ENCODE measurements around the gene GDF2. TPM values are rescaled to one million over a fixed set of nuclear protein-coding genes. Genes with fewer than 3 reads are reported as not detected.

GDF2 gene
- total RNA-seq, 2 donors from 2014 or later: not detected

DNA sequence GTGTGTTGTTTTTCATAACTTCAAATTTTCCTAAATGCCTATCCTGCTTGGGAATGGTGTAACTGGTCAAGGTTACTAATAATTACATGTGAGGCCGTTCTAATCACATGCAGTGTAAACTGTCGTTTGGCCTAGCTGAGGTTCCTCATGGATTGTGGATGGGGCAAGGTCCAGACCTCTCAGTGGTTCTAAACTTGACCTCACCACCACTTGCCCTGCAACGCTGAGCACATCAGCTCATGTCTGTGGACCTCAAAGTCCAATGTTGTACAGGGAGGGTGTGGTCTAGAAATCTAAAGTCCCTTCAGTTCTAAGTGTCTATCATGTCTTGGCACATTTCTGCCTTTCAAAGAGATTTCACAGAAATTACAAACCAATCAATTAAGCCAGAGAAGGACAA, 41.5 kb downstream of the GDF2 start:
- H3K9ac ChIP-seq (ENCODE audit: low read depth in 2 of 2, low read length in 2 of 2): no peak overlapping the region
- H3K4me1 ChIP-seq: no peaks in the 10 kb centered on the region
- DNase-seq: no peak
- H3K4me3 ChIP-seq: no peak overlapping the region
- intact Hi-C loops (cut with DNase I): no loop called here
- TF ChIP-seq, protein P1, sequence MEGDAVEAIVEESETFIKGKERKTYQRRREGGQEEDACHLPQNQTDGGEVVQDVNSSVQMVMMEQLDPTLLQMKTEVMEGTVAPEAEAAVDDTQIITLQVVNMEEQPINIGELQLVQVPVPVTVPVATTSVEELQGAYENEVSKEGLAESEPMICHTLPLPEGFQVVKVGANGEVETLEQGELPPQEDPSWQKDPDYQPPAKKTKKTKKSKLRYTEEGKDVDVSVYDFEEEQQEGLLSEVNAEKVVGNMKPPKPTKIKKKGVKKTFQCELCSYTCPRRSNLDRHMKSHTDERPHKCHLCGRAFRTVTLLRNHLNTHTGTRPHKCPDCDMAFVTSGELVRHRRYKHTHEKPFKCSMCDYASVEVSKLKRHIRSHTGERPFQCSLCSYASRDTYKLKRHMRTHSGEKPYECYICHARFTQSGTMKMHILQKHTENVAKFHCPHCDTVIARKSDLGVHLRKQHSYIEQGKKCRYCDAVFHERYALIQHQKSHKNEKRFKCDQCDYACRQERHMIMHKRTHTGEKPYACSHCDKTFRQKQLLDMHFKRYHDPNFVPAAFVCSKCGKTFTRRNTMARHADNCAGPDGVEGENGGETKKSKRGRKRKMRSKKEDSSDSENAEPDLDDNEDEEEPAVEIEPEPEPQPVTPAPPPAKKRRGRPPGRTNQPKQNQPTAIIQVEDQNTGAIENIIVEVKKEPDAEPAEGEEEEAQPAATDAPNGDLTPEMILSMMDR (IDR thresholded peaks at IDR 0.05): no peak
- H3K27me3 ChIP-seq: no peaks in the 10 kb centered on the region
- H3K9me3 ChIP-seq: no peaks in the 10 kb centered on the region
- H3K27ac ChIP-seq: no peak overlapping the region
- no peaks in the 10 kb centered on the region for H3K36me3 ChIP-seq

DNA sequence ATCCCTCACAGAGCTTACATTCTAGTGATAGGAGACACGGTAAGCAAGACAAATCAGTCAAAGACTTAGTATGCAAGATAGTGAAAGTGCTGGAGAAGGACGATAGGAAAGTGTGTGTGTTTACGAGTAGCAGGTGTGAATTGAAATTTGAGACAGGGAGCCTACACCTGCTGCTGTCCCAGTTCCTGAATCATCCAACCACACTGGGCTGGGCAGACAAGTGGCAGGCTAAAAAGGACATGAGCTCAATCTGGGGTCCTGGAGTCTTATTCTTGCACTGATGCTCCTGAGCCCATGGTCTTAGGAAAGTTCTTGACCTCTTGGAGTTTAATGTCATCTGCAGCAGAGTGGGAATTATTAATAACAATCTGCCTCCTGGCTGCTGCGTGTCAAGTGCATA, 42.1 kb downstream of the GDF2 start:
- Histone ChIP-seq H3K36me3 (no peaks in the 10 kb centered on the region), H3K27me3 (no peaks in the 10 kb centered on the region), H3K27ac (no peak overlapping the region), H3K9ac (ENCODE audit: low read depth in 2 of 2, low read length in 2 of 2) (no peak overlapping the region), H3K4me1 (no peaks in the 10 kb centered on the region), H3K4me3 (no peak overlapping the region), H3K9me3 (no peaks in the 10 kb centered on the region)
- DNase-seq: no peak
- intact Hi-C loops (cut with DNase I): no loop called here
- TF ChIP-seq, protein P1 (IDR thresholded peaks at IDR 0.05): no peak

DNA sequence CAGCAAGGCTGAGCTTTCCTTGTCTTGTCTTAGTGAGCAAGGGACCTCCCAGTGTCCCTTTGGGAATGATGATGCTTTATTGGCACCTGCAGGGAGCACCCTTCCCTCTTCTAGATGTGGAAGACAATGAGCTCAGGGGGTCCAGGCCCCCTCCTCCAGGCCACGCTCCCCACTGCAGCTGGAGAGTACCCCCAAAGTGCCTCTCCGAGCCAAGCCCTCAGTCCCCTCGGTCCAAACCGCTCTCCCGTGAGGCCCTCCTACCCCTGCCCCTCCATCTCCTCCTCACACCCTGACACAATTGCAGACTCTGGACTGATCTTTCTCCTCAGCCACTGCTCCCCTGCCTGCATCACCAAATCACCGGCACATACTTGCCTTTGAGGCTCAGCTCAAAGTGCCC, 42.7 kb downstream of the GDF2 start:
- TF ChIP-seq, protein P1 (IDR thresholded peaks at IDR 0.05): no peak
- DNase-seq: no peak

DNA sequence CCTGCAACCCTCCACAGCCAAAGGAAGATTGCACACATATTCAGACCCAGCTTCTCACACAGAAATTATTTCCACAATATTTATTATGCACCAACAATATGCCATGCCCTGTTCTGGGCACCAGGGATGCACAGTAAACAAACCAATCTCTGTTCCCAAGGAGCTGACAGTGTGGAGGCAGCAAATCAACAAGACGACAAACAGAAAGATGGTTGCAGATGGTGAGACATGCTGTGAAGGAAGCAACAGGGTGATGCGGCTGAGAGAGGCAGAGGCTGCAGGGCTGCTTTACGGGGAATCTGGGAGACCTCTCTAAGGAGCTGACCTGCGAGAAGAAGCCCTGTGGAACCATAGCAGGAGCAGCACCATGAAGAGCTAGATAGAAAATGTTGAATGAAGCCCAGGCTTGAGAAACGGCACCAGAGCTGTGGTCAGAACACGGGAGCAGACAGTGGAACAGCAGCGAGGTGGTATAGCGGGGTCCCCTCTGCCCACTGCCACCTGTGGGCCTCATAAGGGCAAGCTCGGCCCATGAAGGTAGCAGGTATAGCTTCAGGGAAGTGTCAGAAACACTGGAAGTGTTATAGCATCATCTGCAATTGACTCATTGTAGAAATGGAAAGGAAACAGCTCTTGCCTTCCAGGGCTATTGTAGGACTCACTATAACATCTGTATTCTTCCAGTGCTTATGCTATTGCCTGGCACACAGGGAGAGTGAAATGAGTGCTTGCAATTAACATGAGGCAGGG, 43.4 kb downstream of the GDF2 start:
- TF ChIP-seq, protein P1 (IDR thresholded peaks at IDR 0.05): no peak
- Histone ChIP-seq H3K4me1 (no peaks in the 10 kb centered on the region), H3K9ac (ENCODE audit: low read depth in 2 of 2, low read length in 2 of 2) (no peak overlapping the region), H3K27me3 (no peaks in the 10 kb centered on the region), H3K27ac (no peak overlapping the region), H3K4me3 (no peak overlapping the region), H3K36me3 (no peaks in the 10 kb centered on the region), H3K9me3 (no peaks in the 10 kb centered on the region)
- DNase-seq: no peak
- intact Hi-C loops (cut with DNase I): no loop called here

More for the DNA sequence above, 42.7 kb downstream of the GDF2 start:
- no peaks in the 10 kb centered on the region for H3K36me3 ChIP-seq
- no peak overlapping the region for H3K27ac ChIP-seq
- no peaks in the 10 kb centered on the region for H3K27me3 ChIP-seq
- H3K9me3 ChIP-seq: no peaks in the 10 kb centered on the region
- no peak overlapping the region for H3K4me3 ChIP-seq
- intact Hi-C loops (cut with DNase I): no loop called here
- no peaks in the 10 kb centered on the region for H3K4me1 ChIP-seq
- no peak overlapping the region for H3K9ac ChIP-seq (ENCODE audit: low read depth in 2 of 2, low read length in 2 of 2)

DNA sequence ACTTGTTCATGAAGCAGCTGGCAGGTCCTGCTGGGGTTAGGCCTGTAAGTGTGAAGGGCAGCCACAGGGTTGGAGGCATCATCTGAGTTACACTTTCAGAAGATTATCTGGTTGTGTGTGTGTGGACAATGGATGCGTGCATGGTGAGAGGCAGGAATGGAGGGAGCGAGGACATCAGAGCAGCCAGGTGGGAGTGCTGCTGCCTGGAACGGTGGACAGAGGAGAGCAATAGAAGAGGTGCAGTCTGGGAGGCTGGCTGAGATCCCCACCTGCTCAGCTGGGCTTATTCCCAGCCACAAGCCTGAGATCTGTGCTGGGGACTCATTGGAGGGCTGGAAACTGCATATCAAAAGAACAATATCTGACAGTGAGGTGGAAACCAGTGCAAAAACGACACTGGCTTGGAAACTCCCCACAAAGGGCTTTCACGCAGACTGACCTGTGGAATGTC, 44.0 kb downstream of the GDF2 start:
- Histone ChIP-seq H3K27me3 (no peaks in the 10 kb centered on the region), H3K4me3 (no peak overlapping the region), H3K36me3 (no peaks in the 10 kb centered on the region), H3K9ac (ENCODE audit: low read depth in 2 of 2, low read length in 2 of 2) (no peak overlapping the region), H3K4me1 (no peaks in the 10 kb centered on the region), H3K9me3 (no peaks in the 10 kb centered on the region), H3K27ac (no peak overlapping the region)
- DNase-seq: no peak
- TF ChIP-seq, protein P1 (IDR thresholded peaks at IDR 0.05): no peak
- intact Hi-C loops (cut with DNase I): no loop called here
